DOHH2 (cell line): ENCODE results near the gene CACHD1.

ENCODE experiments used
- H3F3A ChIP-seq: fragments of 200-600 bp; sonication (generic), shearing (Covaris generic); 2 replicates; pipeline ENCODE4 v1.6.0; 2016; ENCODE audit warnings: antibody characterized with exemption, mild to moderate bottlenecking; ENCODE audit not compliant: control insufficient read depth, insufficient read depth
- H3K27ac ChIP-seq: fragments of 200-600 bp; sonication (generic); 2 replicates; pipeline ENCODE4 v1.5.1; 2014; ENCODE audit warnings: low read depth, mild to moderate bottlenecking, low read length, moderate library complexity
- H3K27me3 ChIP-seq: fragments of 200-600 bp; sonication (generic); 2 replicates; pipeline ENCODE4 v1.6.1; 2014; ENCODE audit warnings: mild to moderate bottlenecking, low read length, mixed read lengths; ENCODE audit not compliant: control insufficient read depth
- H3K36me3 ChIP-seq: fragments of 200-600 bp; sonication (generic); 2 replicates; pipeline ENCODE4 v1.6.1; 2014; ENCODE audit warnings: mild to moderate bottlenecking, low read length, moderate library complexity, mixed read lengths; ENCODE audit not compliant: control insufficient read depth
- H3K4me1 ChIP-seq: fragments of 200-600 bp; sonication (generic); 2 replicates; pipeline ENCODE4 v1.6.1; 2014; ENCODE audit warnings: mild to moderate bottlenecking, low read length, mixed read lengths; ENCODE audit not compliant: control insufficient read depth
- H3K4me2 ChIP-seq: fragments of 200-600 bp; sonication (generic); 2 replicates; pipeline ENCODE4 v1.6.0; 2014; ENCODE audit warnings: mild to moderate bottlenecking, low read length, moderate library complexity
- H3K4me3 ChIP-seq: fragments of 200-600 bp; sonication (generic); 2 replicates; pipeline ENCODE4 v1.5.1; 2014; ENCODE audit warnings: mild to moderate bottlenecking, low read length, mixed read lengths
- H3K79me2 ChIP-seq: fragments of 200-600 bp; sonication (generic); 2 replicates; pipeline ENCODE4 v1.6.1; 2014; ENCODE audit warnings: mild to moderate bottlenecking, low read length, mixed read lengths; ENCODE audit not compliant: control insufficient read depth
- H3K9me2 ChIP-seq: fragments of 200-600 bp; sonication (generic); replicated peaks from 2 replicates; pipeline ENCODE4 v1.6.1; 2014; ENCODE audit warnings: mild to moderate bottlenecking, low read length, mixed read lengths; ENCODE audit not compliant: control insufficient read depth
- H3K9me3 ChIP-seq: fragments of 200-600 bp; sonication (generic); 2 replicates; pipeline ENCODE4 v1.6.1; 2014; ENCODE audit warnings: antibody characterized with exemption, low read length, mixed read lengths; ENCODE audit not compliant: control insufficient read depth, insufficient read depth
- H4K20me1 ChIP-seq: fragments of 200-600 bp; sonication (generic); 2 replicates; pipeline ENCODE4 v1.6.0; 2014; ENCODE audit warnings: low read depth, mild to moderate bottlenecking, antibody characterized with exemption, low read length, moderate library complexity; ENCODE audit not compliant: control insufficient read depth, insufficient read depth
- CTCF ChIP-seq: fragments of 200-600 bp; sonication (generic); IDR thresholded peaks from one replicate; pipeline ENCODE4 v1.5.1; 2014; ENCODE audit warnings: antibody characterized with exemption, mild to moderate bottlenecking, low read depth, low read length; ENCODE audit not compliant: poor library complexity, severe bottlenecking
- EZH2phosphoT487 ChIP-seq: fragments of 200-600 bp; sonication (generic); IDR thresholded peaks from 2 replicates; pipeline ENCODE4 v1.6.1; 2017; ENCODE audit warnings: borderline replicate concordance, mild to moderate bottlenecking, antibody characterized with exemption, low read length, moderate library complexity, mixed read lengths

Gene CACHD1

GRCh38 chr1:64469977-64470664 is at the start of gene CACHD1:
Gene CACHD1 (plus strand): TSS chr1:64470129. CDS start chr1:64470745, 616 bp downstream.
- Histone ChIP-seq H4K20me1 (no peaks in the 10 kb centered on the region), H3K36me3 (no peaks in the 10 kb centered on the region), H3K27ac (no peak within 1 kb of the TSS), H3K4me3 (no peak within 1 kb of the TSS), H3K4me1 (no peaks in the 10 kb centered on the region), H3F3A (no peaks in the 10 kb centered on the region), H3K9me3 (no peaks in the 10 kb centered on the region), H3K27me3 (peaks cover 18% of the 10 kb centered on the region; the same call in 1 of the 2 replicates), H3K9me2 (no peaks in the 10 kb centered on the region), H3K79me2 (no peaks in the 10 kb centered on the region), H3K4me2 (no peak within 1 kb of the TSS)
- no peak for TF ChIP-seq EZH2phosphoT487
- TF ChIP-seq CTCF = no peak

GRCh38 chr1:64421377-64421776 is 48.6 kb upstream of the CACHD1 start:
- no peaks in the 10 kb centered on the region for H4K20me1 ChIP-seq
- no peak overlapping the region for H3K27ac ChIP-seq
- H3K9me2 ChIP-seq = no peaks in the 10 kb centered on the region
- H3K4me1 ChIP-seq = no peaks in the 10 kb centered on the region
- H3F3A ChIP-seq = no peaks in the 10 kb centered on the region
- no peaks in the 10 kb centered on the region for H3K9me3 ChIP-seq
- H3K27me3 ChIP-seq = no peaks in the 10 kb centered on the region
- no peaks in the 10 kb centered on the region for H3K36me3 ChIP-seq
- no peak overlapping the region for H3K4me2 ChIP-seq
- H3K4me3 ChIP-seq = no peak overlapping the region
- H3K79me2 ChIP-seq = no peaks in the 10 kb centered on the region
- no peak for TF ChIP-seq CTCF
- no peak for TF ChIP-seq EZH2phosphoT487

- Histone ChIP-seq H3K4me3 (no peak overlapping the region), H3F3A (no peaks in the 10 kb centered on the region)
- TF ChIP-seq EZH2phosphoT487 = no peak
- no peak for TF ChIP-seq CTCF
Measured at GRCh38 chr1:64423526-64423925, 46.4 kb upstream of the CACHD1 start.

More at GRCh38 chr1:64423526-64423925, 46.4 kb upstream of the CACHD1 start:
- Histone ChIP-seq H3K4me2 (no peak overlapping the region), H3K27ac (no peak overlapping the region), H3K9me2 (no peaks in the 10 kb centered on the region), H3K9me3 (no peaks in the 10 kb centered on the region), H3K27me3 (no peaks in the 10 kb centered on the region), H3K4me1 (no peaks in the 10 kb centered on the region), H4K20me1 (no peaks in the 10 kb centered on the region), H3K36me3 (no peaks in the 10 kb centered on the region), H3K79me2 (no peaks in the 10 kb centered on the region)
